ENCODE measurements around the gene TPM3. TPM values are rescaled to one million over a fixed set of nuclear protein-coding genes. Genes with fewer than 3 reads are reported as not detected.

TPM3 gene
- total and polyA plus RNA-seq, 2 of the 8 experiments (the other 6 are each of a cell fraction or from before 2014, with no cell fraction given), result 278 to 572 TPM

DNA sequence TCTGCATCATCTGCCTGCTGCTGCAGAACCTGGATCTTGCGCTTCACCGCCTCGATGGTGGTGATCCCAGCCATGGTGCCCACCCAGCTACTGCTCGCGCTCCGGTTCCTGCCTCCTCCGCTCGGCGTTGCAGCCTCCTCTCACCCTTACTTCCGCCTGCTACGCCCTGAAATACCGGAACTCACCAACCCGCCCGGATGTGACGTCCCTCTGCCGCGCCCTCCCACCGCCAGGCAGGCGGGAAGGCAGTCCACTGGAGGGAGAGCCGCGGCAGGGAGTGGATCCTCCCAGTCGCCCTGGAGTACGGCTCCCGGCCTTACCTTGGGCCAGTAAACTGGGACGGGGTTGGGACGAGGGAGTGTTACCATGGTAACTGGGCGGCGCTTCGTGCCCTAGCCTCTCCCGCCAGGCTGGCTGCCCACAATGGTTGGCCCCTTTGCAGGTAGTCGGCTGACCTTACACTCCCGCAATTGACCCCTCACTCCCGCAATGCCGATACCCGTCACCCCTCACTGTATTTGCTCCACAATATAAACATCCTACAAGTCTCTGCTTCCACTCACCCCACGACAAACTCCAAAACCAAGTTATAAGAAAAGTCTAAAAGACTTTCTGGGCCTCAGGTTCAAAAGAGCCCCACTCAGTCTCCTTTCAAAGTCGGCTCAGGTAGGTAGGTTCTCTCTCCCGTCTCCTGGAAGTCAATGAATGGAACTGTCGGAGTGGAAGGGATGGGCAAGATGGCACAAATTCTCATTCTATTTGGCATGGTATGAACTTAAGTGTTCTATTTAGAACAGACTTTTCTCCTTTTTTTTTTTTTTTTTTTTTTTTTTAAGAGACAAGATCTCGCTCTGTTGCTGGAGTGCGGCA lies 8.6 kb downstream of the TPM3 start:
- peak overlapping the region; percentile 70 for H3K56ac ChIP-seq (replicated peaks; ENCODE audit: insufficient read length, low read depth, low read length)
- H3K4me2 ChIP-seq (ENCODE audit: insufficient read depth in 1 of 2, low read depth in 2 of 2, low read length in 2 of 2), result peak overlapping the region; percentile 83 to 90
- peak overlapping the region; percentile 0 for H3K4ac ChIP-seq (replicated peaks; ENCODE audit: insufficient read length, low read depth, low read length)
- H4K20me1 ChIP-seq (replicated peaks in 1 of 2; ENCODE audit: control insufficient read depth in 1 of 2, insufficient read depth in 2 of 2, low read length in 2 of 2), result peaks cover 16 to 25% of the 10 kb centered on the region in 2 experiments
- peaks cover 41 to 47% of the 10 kb centered on the region in 2 experiments for H3K79me2 ChIP-seq (ENCODE audit: control insufficient read depth in 1 of 2, insufficient read depth in 2 of 2, low read length in 2 of 2)
- H3K23me2 ChIP-seq (ENCODE audit: low read depth, low read length), result peaks cover 7% of the 10 kb centered on the region; the same call in 1 of the 2 replicates
- POLR2A ChIA-PET (ENCODE audit: partially characterized antibody), result interaction anchor here (0.6 to 11.3 kb wide), 18 partner anchors 9 to 254 kb away, joined by 3 to 107 read pairs (median 4); partner anchors contain the start of genes ATP8B2, HAX1, NUP210L and RPS27
- peak overlapping the region; percentile 80 for H3K27ac ChIP-seq (ENCODE audit: low read depth, low read length)
- peaks cover 10% of the 10 kb centered on the region for H3K79me1 ChIP-seq (ENCODE audit: low read depth, low read length)
- H3K36me3 ChIP-seq (ENCODE audit: control insufficient read depth in 2 of 4, insufficient read depth in 4 of 4, low read length in 3 of 4), result peaks cover 0 to 9% (median 3%) of the 10 kb centered on the region in 4 experiments; a peak in 3 of 8 replicates
- CTCF ChIA-PET (ENCODE audit: partially characterized antibody), result interaction anchor here (0.6 to 1.8 kb wide), 4 partner anchors 10 to 119 kb away, joined by 3 to 6 read pairs (median 4); no protein-coding TSS in a partner anchor
- FAIRE-seq, result no peak
- no peak overlapping the region for H2AK5ac ChIP-seq (ENCODE audit: low read depth, low read length)
- H3K14ac ChIP-seq (ENCODE audit: insufficient read length), result no peak overlapping the region
- peak overlapping the region in 3 of 4 experiments; percentile 86 to 93 (median 87); a peak in 6 of 7 replicates for H3K9ac ChIP-seq (replicated peaks in 1 of 4; ENCODE audit: extremely low read depth in 1 of 4, low read depth in 3 of 4, low read length in 3 of 4)
- H3K18ac ChIP-seq (ENCODE audit: extremely low read depth, low read length), result peak overlapping the region; percentile 88; the same call in 1 of the 2 replicates
- H4K5ac ChIP-seq (ENCODE audit: insufficient read length, low read depth, low read length), result peak overlapping the region; percentile 82
- no peak overlapping the region for H2BK20ac ChIP-seq (ENCODE audit: low read length)
- no peaks in the 10 kb centered on the region for H3K27me3 ChIP-seq (replicated peaks in 1 of 4; ENCODE audit: control insufficient read depth in 3 of 4, extremely low read depth in 1 of 4, insufficient read depth in 3 of 4, low read length in 3 of 4)
- peak; percentile 98 for DNase-seq (ENCODE audit: low read depth in 1 of 2, low spot score in 2 of 2)
- H4K8ac ChIP-seq (ENCODE audit: extremely low read depth, insufficient read depth, low read length), result peak overlapping the region; percentile 87; the same call in 1 of the 2 replicates
- H3K23ac ChIP-seq (ENCODE audit: insufficient read length), result no peak overlapping the region
- H3K4me1 ChIP-seq (replicated peaks in 1 of 4; ENCODE audit: control insufficient read depth in 3 of 4, insufficient read depth in 4 of 4, low read length in 3 of 4), result peaks cover 15 to 34% (median 24%) of the 10 kb centered on the region in 4 experiments; a peak in 6 of 7 replicates
- no peak overlapping the region for H2AFZ ChIP-seq (ENCODE audit: low read length)
- peak overlapping the region; percentile 82 for H2BK5ac ChIP-seq (ENCODE audit: low read depth, low read length)
- no peak overlapping the region for H2BK120ac ChIP-seq (replicated peaks; ENCODE audit: low read depth, low read length)
- H2BK15ac ChIP-seq (ENCODE audit: low read length), result peak overlapping the region; percentile 93; the same call in 1 of the 2 replicates
- H3K9me3 ChIP-seq (ENCODE audit: insufficient read depth in 2 of 2, low read depth in 1 of 2, low read length in 1 of 2), result no peaks in the 10 kb centered on the region
- H3K4me3 ChIP-seq (ENCODE audit: extremely low read depth in 1 of 4, insufficient read depth in 2 of 4, low read depth in 3 of 4, low read length in 4 of 4), result peak overlapping the region; percentile 87 to 97 (median 96)
- 8% methylated on average over 41 of the region's 41 CpGs; no CpG with 5 or more reads in 1 of the 2 experiments for WGBS, 2 experiments (ENCODE audit: extremely low coverage in 1 of 2, insufficient coverage in 1 of 2, insufficient read length in 1 of 2, insufficient replicate concordance in 2 of 2, low coverage in 1 of 2, low lambda C conversion rate in 2 of 2, missing lambda C conversion rate in 1 of 2)
- H4K91ac ChIP-seq (replicated peaks; ENCODE audit: insufficient read length, low read length), result no peak overlapping the region
- H2BK12ac ChIP-seq (ENCODE audit: low read depth, low read length), result peak overlapping the region; percentile 31; the same call in 1 of the 2 replicates
- TF ChIP-seq NANOG (IDR thresholded peaks at IDR 0.05; ENCODE audit: insufficient read depth, low read depth, low read length, poor library complexity, severe bottlenecking), result no peak
